Activated CD4-positive, alpha-beta T cell treated with anti-CD3 and anti-CD28 coated beads, Interleukin-2, amount 10 ng/mL, durations not matched to agents 24 days and 14 days (primary cell): ENCODE measurements around the gene LRP1B. TPM values are rescaled to one million over a fixed set of nuclear protein-coding genes. Genes with fewer than 3 reads are reported as not detected.

Experiments
- DNase-seq: peaks from one replicate; pipeline ENCODE4 v3.0.0; 2022
- H3K27ac Mint-ChIP-seq: one replicate; pipeline ENCODE4 v1.8.0; 2022; ENCODE audit warnings: mild to moderate bottlenecking, mixed read lengths
- H3K27me3 Mint-ChIP-seq: one replicate; pipeline ENCODE4 v1.8.0; 2022; ENCODE audit warnings: mixed read lengths
- H3K36me3 Mint-ChIP-seq: one replicate; pipeline ENCODE4 v1.8.0; 2022; ENCODE audit warnings: low read depth, mild to moderate bottlenecking, mixed read lengths
- H3K4me1 Mint-ChIP-seq: one replicate; pipeline ENCODE4 v1.8.0; 2021; ENCODE audit warnings: mixed read lengths
- H3K4me3 Mint-ChIP-seq: one replicate; pipeline ENCODE4 v1.8.0; 2022; ENCODE audit warnings: mild to moderate bottlenecking, moderate library complexity, mixed read lengths
- H3K9me3 Mint-ChIP-seq: one replicate; pipeline ENCODE4 v1.8.0; 2021; ENCODE audit warnings: mixed read lengths
- intact Hi-C: fragments of 100-400 bp; cut with micrococcal nuclease; formaldehyde crosslinking; loops from one replicate; pipeline ENCODE4 v1.15.1; 2023
- total RNA-seq: library from RNA; stranded (reverse); gene quantifications from 2 replicates; pipeline ENCODE4 v1.2.3, GENCODE V29; 2022

Gene LRP1B
- total RNA-seq, 1 donor from 2014 or later = not detected

GRCh38 chr2:140410695-140411094 is 1720.1 kb downstream of the LRP1B start:
- Mint-ChIP-seq H3K4me3 (no peak overlapping the region), H3K36me3 (no peaks in the 10 kb centered on the region), H3K4me1 (no peaks in the 10 kb centered on the region), H3K27ac (no peak overlapping the region), H3K27me3 (no peaks in the 10 kb centered on the region), H3K9me3 (peaks cover 3% of the 10 kb centered on the region)
- no peak for DNase-seq
- intact Hi-C loops = no loop called here

- no peak overlapping the region for H3K27ac Mint-ChIP-seq
- intact Hi-C loops = no loop called here
- H3K27me3 Mint-ChIP-seq = no peaks in the 10 kb centered on the region
- peaks cover 5% of the 10 kb centered on the region for H3K9me3 Mint-ChIP-seq
- no peaks in the 10 kb centered on the region for H3K36me3 Mint-ChIP-seq
- H3K4me3 Mint-ChIP-seq = no peak overlapping the region
- H3K4me1 Mint-ChIP-seq = no peaks in the 10 kb centered on the region
- DNase-seq = no peak
These were observed 1729.8 kb downstream of the LRP1B start for GRCh38 chr2:140401056-140401455.

GRCh38 chr2:140392824-140393223 is 1738.0 kb downstream of the LRP1B start:
- Mint-ChIP-seq H3K36me3 (no peaks in the 10 kb centered on the region), H3K4me3 (no peak overlapping the region), H3K4me1 (no peaks in the 10 kb centered on the region), H3K27ac (no peak overlapping the region), H3K27me3 (no peaks in the 10 kb centered on the region), H3K9me3 (no peaks in the 10 kb centered on the region)
- intact Hi-C loops = no loop called here
- no peak for DNase-seq

GRCh38 chr2:140384946-140385345 is 1745.9 kb downstream of the LRP1B start:
- no peak for DNase-seq
- Mint-ChIP-seq H3K27me3 (no peaks in the 10 kb centered on the region), H3K36me3 (no peaks in the 10 kb centered on the region), H3K9me3 (no peaks in the 10 kb centered on the region), H3K4me3 (no peak overlapping the region), H3K4me1 (no peaks in the 10 kb centered on the region), H3K27ac (no peak overlapping the region)
- intact Hi-C loops = no loop called here

GRCh38 chr2:140383781-140384180 is 1747.0 kb downstream of the LRP1B start:
- DNase-seq = no peak
- intact Hi-C loops = no loop called here
- H3K27ac Mint-ChIP-seq = no peak overlapping the region
- no peaks in the 10 kb centered on the region for H3K27me3 Mint-ChIP-seq
- H3K9me3 Mint-ChIP-seq = no peaks in the 10 kb centered on the region
- no peak overlapping the region for H3K4me3 Mint-ChIP-seq
- no peaks in the 10 kb centered on the region for H3K4me1 Mint-ChIP-seq
- H3K36me3 Mint-ChIP-seq = no peaks in the 10 kb centered on the region

GRCh38 chr2:140376686-140377085 is 1754.1 kb downstream of the LRP1B start:
- DNase-seq = no peak
- no peak overlapping the region for H3K27ac Mint-ChIP-seq
- H3K36me3 Mint-ChIP-seq = no peaks in the 10 kb centered on the region
- intact Hi-C loops = no loop called here
- no peaks in the 10 kb centered on the region for H3K9me3 Mint-ChIP-seq
- no peaks in the 10 kb centered on the region for H3K4me1 Mint-ChIP-seq
- H3K27me3 Mint-ChIP-seq = no peaks in the 10 kb centered on the region
- no peak overlapping the region for H3K4me3 Mint-ChIP-seq

GRCh38 chr2:140363131-140363530 is 1767.7 kb downstream of the LRP1B start:
- Mint-ChIP-seq H3K36me3 (no peaks in the 10 kb centered on the region), H3K4me3 (no peak overlapping the region), H3K27ac (no peak overlapping the region), H3K27me3 (no peaks in the 10 kb centered on the region), H3K9me3 (no peaks in the 10 kb centered on the region), H3K4me1 (no peaks in the 10 kb centered on the region)
- intact Hi-C loops = no loop called here
- DNase-seq = no peak

- Mint-ChIP-seq H3K9me3 (no peaks in the 10 kb centered on the region), H3K4me3 (no peak overlapping the region), H3K36me3 (no peaks in the 10 kb centered on the region), H3K27ac (no peak overlapping the region), H3K27me3 (no peaks in the 10 kb centered on the region), H3K4me1 (no peaks in the 10 kb centered on the region)
- DNase-seq = no peak
- intact Hi-C loops = no loop called here
These were observed 1768.5 kb downstream of the LRP1B start for GRCh38 chr2:140362361-140362760.

GRCh38 chr2:140359056-140359771 is 1771.6 kb downstream of the LRP1B start:
- H3K4me1 Mint-ChIP-seq = no peaks in the 10 kb centered on the region
- H3K27ac Mint-ChIP-seq = no peak overlapping the region
- H3K36me3 Mint-ChIP-seq = no peaks in the 10 kb centered on the region
- no peaks in the 10 kb centered on the region for H3K9me3 Mint-ChIP-seq
- intact Hi-C loops = no loop called here
- H3K4me3 Mint-ChIP-seq = no peak overlapping the region
- no peaks in the 10 kb centered on the region for H3K27me3 Mint-ChIP-seq
- DNase-seq = no peak

- H3K9me3 Mint-ChIP-seq = no peaks in the 10 kb centered on the region
- H3K36me3 Mint-ChIP-seq = no peaks in the 10 kb centered on the region
- no peak overlapping the region for H3K4me3 Mint-ChIP-seq
- DNase-seq = no peak
- H3K27ac Mint-ChIP-seq = no peak overlapping the region
- H3K27me3 Mint-ChIP-seq = no peaks in the 10 kb centered on the region
- intact Hi-C loops = no loop called here
- no peaks in the 10 kb centered on the region for H3K4me1 Mint-ChIP-seq
These were observed 1774.1 kb downstream of the LRP1B start for GRCh38 chr2:140356697-140357096.

GRCh38 chr2:140355511-140356090 is 1775.2 kb downstream of the LRP1B start:
- no peak for DNase-seq
- intact Hi-C loops = no loop called here
- Mint-ChIP-seq H3K27ac (no peak overlapping the region), H3K27me3 (no peaks in the 10 kb centered on the region), H3K9me3 (no peaks in the 10 kb centered on the region), H3K4me1 (no peaks in the 10 kb centered on the region), H3K36me3 (no peaks in the 10 kb centered on the region), H3K4me3 (no peak overlapping the region)

- H3K36me3 Mint-ChIP-seq = no peaks in the 10 kb centered on the region
These were observed 1776.3 kb downstream of the LRP1B start for GRCh38 chr2:140354544-140354943.

GRCh38 chr2:140353541-140353940 is 1777.3 kb downstream of the LRP1B start:
- intact Hi-C loops = no loop called here
- Mint-ChIP-seq H3K4me3 (no peak overlapping the region), H3K4me1 (no peaks in the 10 kb centered on the region), H3K36me3 (no peaks in the 10 kb centered on the region), H3K27ac (no peak overlapping the region), H3K9me3 (no peaks in the 10 kb centered on the region), H3K27me3 (no peaks in the 10 kb centered on the region)
- no peak for DNase-seq

More at GRCh38 chr2:140354544-140354943, 1776.3 kb downstream of the LRP1B start:
- no peak for DNase-seq
- no peak overlapping the region for H3K4me3 Mint-ChIP-seq
- no peaks in the 10 kb centered on the region for H3K27me3 Mint-ChIP-seq
- H3K27ac Mint-ChIP-seq = no peak overlapping the region
- no peaks in the 10 kb centered on the region for H3K4me1 Mint-ChIP-seq
- intact Hi-C loops = no loop called here
- no peaks in the 10 kb centered on the region for H3K9me3 Mint-ChIP-seq

GRCh38 chr2:140351692-140352091 is 1779.1 kb downstream of the LRP1B start:
- no peaks in the 10 kb centered on the region for H3K27me3 Mint-ChIP-seq
- no peak overlapping the region for H3K4me3 Mint-ChIP-seq
- H3K9me3 Mint-ChIP-seq = no peaks in the 10 kb centered on the region
- intact Hi-C loops = no loop called here
- H3K4me1 Mint-ChIP-seq = no peaks in the 10 kb centered on the region
- no peak overlapping the region for H3K27ac Mint-ChIP-seq
- no peaks in the 10 kb centered on the region for H3K36me3 Mint-ChIP-seq
- DNase-seq = no peak

GRCh38 chr2:140349695-140350094 is 1781.1 kb downstream of the LRP1B start:
- H3K9me3 Mint-ChIP-seq = no peaks in the 10 kb centered on the region

More at GRCh38 chr2:140349695-140350094, 1781.1 kb downstream of the LRP1B start:
- H3K27me3 Mint-ChIP-seq = no peaks in the 10 kb centered on the region
- H3K4me3 Mint-ChIP-seq = no peak overlapping the region
- no peaks in the 10 kb centered on the region for H3K36me3 Mint-ChIP-seq
- no peaks in the 10 kb centered on the region for H3K4me1 Mint-ChIP-seq
- intact Hi-C loops = no loop called here
- H3K27ac Mint-ChIP-seq = no peak overlapping the region
- DNase-seq = no peak
